Spleen (tissue), 13 donors: ENCODE results near the gene PSMF1. TPM values are rescaled to one million over a fixed set of nuclear protein-coding genes. Genes with fewer than 3 reads are reported as not detected.

Experiments used
- DNase-seq: peaks from one replicate; pipeline ENCODE4 v3.0.0-alpha.2; 2020
- H3K27ac ChIP-seq, 8 donors: fragments of 200-600 bp; sonication (generic) in 7 of 8; 1 replicate in 4 of 8; 2 replicates in 4 of 8; pipeline versions ENCODE4 v1.5.0 to v1.8.0; 2016 to 2021; ENCODE audit warnings: inconsistent platforms in 4 of 8, mild to moderate bottlenecking in 4 of 8, moderate library complexity in 1 of 8
- H3K27me3 ChIP-seq, 7 donors: fragments of 200-600 bp; sonication (generic) in 6 of 7; replicated peaks in 1 of 7; 1 replicate in 4 of 7; 2 replicates in 3 of 7; pipeline versions ENCODE4 v1.5.0 to v1.8.0; 2016 to 2021; ENCODE audit warnings: inconsistent platforms in 3 of 7, mild to moderate bottlenecking in 1 of 7
- H3K36me3 ChIP-seq, 6 donors: fragments of 200-600 bp; sonication (generic) in 5 of 6; 1 replicate in 4 of 6; 2 replicates in 2 of 6; pipeline versions ENCODE4 v1.5.0 to v1.8.0; 2016 to 2021; ENCODE audit warnings: inconsistent platforms in 2 of 6
- H3K4me1 ChIP-seq, 6 donors: fragments of 200-600 bp; sonication (generic) in 5 of 6; 1 replicate in 3 of 6; 2 replicates in 3 of 6; pipeline versions ENCODE4 v1.5.0 to v1.8.0; 2016 to 2021; ENCODE audit warnings: inconsistent platforms in 3 of 6
- H3K4me3 ChIP-seq, 8 donors: fragments of 200-600 bp; sonication (generic) in 7 of 8; 1 replicate in 4 of 8; 2 replicates in 4 of 8; pipeline versions ENCODE4 v1.5.0 to v1.8.0; 2016 to 2021; ENCODE audit warnings: inconsistent platforms in 4 of 8, mild to moderate bottlenecking in 4 of 8, moderate library complexity in 2 of 8
- H3K9me3 ChIP-seq, 8 donors: fragments of 200-600 bp; sonication (generic) in 7 of 8; 1 replicate in 4 of 8; 2 replicates in 4 of 8; pipeline versions ENCODE4 v1.5.0 to v1.8.0; 2016 to 2021; ENCODE audit warnings: inconsistent platforms in 4 of 8
- CTCF ChIP-seq, 11 experiments: fragments of 200-600 bp in 7 of 11; fragments of 450-650 bp in 4 of 11; sonication (generic) in 4 of 11; IDR thresholded peaks in 8 of 11; conservative IDR thresholded peaks in 3 of 11; 1 replicate in 7 of 11; 2 replicates in 4 of 11; pipeline versions ENCODE4 v1.4.0 to v1.8.0; 2016 to 2021; ENCODE audit warnings: antibody characterized with exemption in 11 of 11, inconsistent platforms in 4 of 11, mild to moderate bottlenecking in 1 of 11
- POLR2A ChIP-seq, 3 donors: fragments of 450-650 bp; IDR thresholded peaks; one replicate each; pipeline ENCODE4 v1.5.1; 2017; ENCODE audit warnings: antibody characterized with exemption in 3 of 3, mild to moderate bottlenecking in 1 of 3
- POLR2AphosphoS5 ChIP-seq, 3 donors: sonication (generic); formaldehyde crosslinking; IDR thresholded peaks; one replicate each; pipeline ENCODE4 v1.5.1; 2017; ENCODE audit warnings: antibody characterized with exemption in 3 of 3
- WGBS, 5 donors: extraction: QIAGEN DNeasy Blood & Tissue Kit in 3 of 5; methylation state at CpG; one replicate each; pipeline versions ENCODE4 v1.1.5 to v1.1.7; 2013 to 2018; 5-methylcytosine and 5-hydroxymethylcytosine counted together
- intact Hi-C: fragments of 100-400 bp; cut with DNase I; formaldehyde crosslinking; loops from one replicate; pipeline ENCODE4 v1.15.0; 2023; ENCODE audit warnings: low total_unique reads
- long read RNA-seq, 2 donors: transcript quantifications; one replicate each; lab custom pipeline, GENCODE V29; 2026
- polyA plus RNA-seq, 3 donors: library from polyadenylated mRNA; stranded (reverse); fragments of 200-250 nt; gene quantifications; one replicate each; pipeline ENCODE4 v1.2.1, GENCODE V29; 2013
- total RNA-seq, 7 donors: library from RNA; depleted of rRNA in 3 of 7; stranded (reverse); fragments of >200 nt in 3 of 7; fragmentation: NEBNext Ultra II Directional in 4 of 7; extraction: Animal tissue kit (Norgen Biotek cat#: 25700) in 4 of 7; gene quantifications; one replicate each; pipeline versions ENCODE4 v1.1.0 to v1.2.1, GENCODE V29; 2016 to 2021
- donor health status: healthy with polysubstance abuse.
- donor health status: DM: no; HTN: no; CAD: no; lungs with moderate emphysema.
- donor health status: DM: no; HTN: no; CAD: no.
- donor health status: Bipolar disorder and iron deficiency.
- donor health status: healthy.
- donor health status: DM: no; HTN: no; CAD: no.
- donor health status: DM: yes; HTN: yes; CAD: no.

Gene PSMF1
- 100 to 1,000 TPM; 110 to 169 (median 134) TPM for total RNA-seq
- 10 to 100 TPM; 25.7 to 49.2 (median 38.7) TPM for polyA plus RNA-seq
- long read RNA-seq, donor 1, full-length matches to known transcripts, result 58 of 77 reads
- long read RNA-seq, donor 1, partial matches to known transcripts, result 19 of 77 reads
- long read RNA-seq, donor 1, other reads (novel, unspliced or antisense), result 0 of 77 reads
- long read RNA-seq, donor 2, full-length matches to known transcripts, result 49 of 66 reads
- long read RNA-seq, donor 2, partial matches to known transcripts, result 17 of 66 reads
- long read RNA-seq, donor 2, other reads (novel, unspliced or antisense), result 0 of 66 reads

- peaks cover 0 to 28% (median 3%) of the 10 kb centered on the region in 6 donors for H3K36me3 ChIP-seq
- no peaks in the 10 kb centered on the region for H3K9me3 ChIP-seq
- H3K27ac ChIP-seq, result peak within 1 kb of the TSS; percentile 82 to 91 (median 86)
- peak; percentile 91 to 97 (median 91) for TF ChIP-seq POLR2AphosphoS5 (IDR thresholded peaks at IDR 0.05)
- TF ChIP-seq CTCF (IDR thresholded peaks at IDR 0.05 in 8 of 11, conservative IDR thresholded peaks at IDR 0.05 in 3 of 11), result peak in 8 of 11 experiments; percentile 26 to 70 (median 45)
- TF ChIP-seq POLR2A (IDR thresholded peaks at IDR 0.05), result peak in 2 of 3 donors; percentile 7 to 87
- H3K4me1 ChIP-seq, result peaks cover 36 to 58% (median 55%) of the 10 kb centered on the region in 6 donors
- peak; percentile 99 for DNase-seq
- peak within 1 kb of the TSS; percentile 86 to 99 (median 96) for H3K4me3 ChIP-seq
- intact Hi-C loops, result no loop called here
- H3K27me3 ChIP-seq, result no peaks in the 10 kb centered on the region
- 0 to 1% (median 0%) methylated on average over 17 to 62 of the region's 62 CpGs for WGBS, 5 donors
Observed at GRCh38 chr20:1118336-1119127, at the start of gene PSMF1. Gene PSMF1, plus strand, starts transcription at chr20:1118602. Its CDS starts 172 bp downstream, at chr20:1118774.

GRCh38 chr20:1072258-1072657, 46.1 kb upstream of the PSMF1 start:
- Histone ChIP-seq H3K27me3 (no peaks in the 10 kb centered on the region), H3K9me3 (peaks cover 0 to 18% (median 11%) of the 10 kb centered on the region in 8 donors), H3K27ac (no peak overlapping the region), H3K4me3 (no peak overlapping the region), H3K4me1 (no peaks in the 10 kb centered on the region), H3K36me3 (no peaks in the 10 kb centered on the region)
- TF ChIP-seq POLR2AphosphoS5 (IDR thresholded peaks at IDR 0.05) (no peak), CTCF (IDR thresholded peaks at IDR 0.05 in 8 of 11, conservative IDR thresholded peaks at IDR 0.05 in 3 of 11) (no peak), POLR2A (IDR thresholded peaks at IDR 0.05) (no peak)
- DNase-seq, result no peak
- WGBS, 5 donors, result 78 to 90% (median 82%) methylated on average over 2 of the region's 2 CpGs
- intact Hi-C loops, result no loop called here

- no peaks in the 10 kb centered on the region for H3K4me1 ChIP-seq
- intact Hi-C loops, result no loop called here
- H3K36me3 ChIP-seq, result no peaks in the 10 kb centered on the region
- WGBS, 5 donors, result 52 to 67% (median 58%) methylated on average over 3 of the region's 3 CpGs
- H3K9me3 ChIP-seq, result peaks cover 0 to 10% (median 5%) of the 10 kb centered on the region in 8 donors
- H3K27me3 ChIP-seq, result no peaks in the 10 kb centered on the region
- H3K27ac ChIP-seq, result no peak overlapping the region
- TF ChIP-seq POLR2A (IDR thresholded peaks at IDR 0.05) (no peak), CTCF (IDR thresholded peaks at IDR 0.05 in 8 of 11, conservative IDR thresholded peaks at IDR 0.05 in 3 of 11) (no peak), POLR2AphosphoS5 (IDR thresholded peaks at IDR 0.05) (no peak)
- DNase-seq, result no peak
- no peak overlapping the region for H3K4me3 ChIP-seq
Observed at GRCh38 chr20:1075616-1076015, 42.8 kb upstream of the PSMF1 start.

- H3K9me3 ChIP-seq, result peaks cover 0 to 21% (median 17%) of the 10 kb centered on the region in 8 donors
- H3K27me3 ChIP-seq, result no peaks in the 10 kb centered on the region
- H3K4me3 ChIP-seq, result no peak overlapping the region
- H3K27ac ChIP-seq, result no peak overlapping the region
- no peaks in the 10 kb centered on the region for H3K36me3 ChIP-seq
- no peaks in the 10 kb centered on the region for H3K4me1 ChIP-seq
- 66 to 97% (median 71%) methylated on average over 4 of the region's 4 CpGs for WGBS, 5 donors
- intact Hi-C loops, result no loop called here
- TF ChIP-seq POLR2A (IDR thresholded peaks at IDR 0.05) (no peak), CTCF (IDR thresholded peaks at IDR 0.05 in 8 of 11, conservative IDR thresholded peaks at IDR 0.05 in 3 of 11) (no peak), POLR2AphosphoS5 (IDR thresholded peaks at IDR 0.05) (no peak)
- DNase-seq, result no peak
Observed at GRCh38 chr20:1081891-1082290, 36.5 kb upstream of the PSMF1 start.
